Smooth muscle cell of bladder (primary cell): Measurements from ENCODE around the gene MUCL3. TPM values are rescaled to one million over a fixed set of nuclear protein-coding genes. Genes with fewer than 3 reads are reported as not detected.

Experiments
- total RNA-seq: library from RNA; depleted of rRNA; stranded (reverse); fragments of >200 nt; gene quantifications from 2 replicates; pipeline ENCODE4 v1.2.3, GENCODE V29; 2014

Gene MUCL3
- total RNA-seq: not detected in 2 replicates

GRCh38 chr6:30940361-30940986, at the start of gene MUCL3:
TSS of gene MUCL3 (plus strand) at chr6:30940973. CDS start at chr6:30941000, 27 bp downstream.

GRCh38 chr6:30907758-30908591, 32.8 kb upstream of the MUCL3 start, which contains the start of gene GTF2H4:
TSS of gene GTF2H4 (plus strand) at chr6:30908207.

GRCh38 chr6:30914076-30914853, 26.5 kb upstream of the MUCL3 start, which contains the start of gene VARS2:
TSS of gene VARS2 (plus strand) at chr6:30914238. CDS start at chr6:30914837, 599 bp downstream.

GRCh38 chr6:30931969-30932645, 8.7 kb upstream of the MUCL3 start, which contains the start of gene SFTA2:
TSS of gene SFTA2 (minus strand) at chr6:30932170. CDS start at chr6:30932096, 74 bp downstream.

GRCh38 chr6:30983439-30983838, 42.7 kb downstream of the MUCL3 start, which contains the start of gene MUC21:
TSS of gene MUC21 (plus strand) at chr6:30983718. CDS start at chr6:30983959, 241 bp downstream.

Other genes starting within 250 kb of the MUCL3 start
- gene NRM, start 250.0 kb upstream of the MUCL3 start, total RNA-seq: 0.71 and 1.0 TPM in 2 replicates
- gene MDC1, start 223.7 kb upstream of the MUCL3 start, total RNA-seq: 2.4 and 3.7 TPM in 2 replicates
- gene TUBB, start 220.6 kb upstream of the MUCL3 start, total RNA-seq: 310 and 353 TPM in 2 replicates
- gene FLOT1, start 198.3 kb upstream of the MUCL3 start, total RNA-seq: 90.2 and 100 TPM in 2 replicates
- 48.9 and 61.3 TPM in 2 replicates for gene IER3, start 196.4 kb upstream of the MUCL3 start, total RNA-seq
- 16.2 and 34.9 TPM in 2 replicates for gene DDR1, start 56.5 kb upstream of the MUCL3 start, total RNA-seq
- 5.8 and 11.1 TPM in 2 replicates for gene GTF2H4, start 32.8 kb upstream of the MUCL3 start, total RNA-seq
- 9.8 and 15.5 TPM in 2 replicates for gene VARS2, start 26.7 kb upstream of the MUCL3 start, total RNA-seq
- gene SFTA2, start 8.8 kb upstream of the MUCL3 start, total RNA-seq: not detected in 2 replicates
- gene MUC21, start 42.7 kb downstream of the MUCL3 start, total RNA-seq: not detected in 2 replicates
- not detected in 2 replicates for gene MUC22, start 69.5 kb downstream of the MUCL3 start, total RNA-seq
- not detected in 2 replicates for gene C6orf15, start 171.6 kb downstream of the MUCL3 start, total RNA-seq
- gene PSORS1C1, start 173.8 kb downstream of the MUCL3 start, total RNA-seq: 1.7 and 2.1 TPM in 2 replicates
- under 0.01 TPM in 1 of 2 replicates, not detected in the other for gene CDSN, start 179.5 kb downstream of the MUCL3 start, total RNA-seq
- not detected in 2 replicates for gene PSORS1C2, start 198.1 kb downstream of the MUCL3 start, total RNA-seq
- 13.1 and 14.1 TPM in 2 replicates for gene CCHCR1, start 216.8 kb downstream of the MUCL3 start, total RNA-seq
- 1.8 and 2.0 TPM in 2 replicates for gene TCF19, start 217.6 kb downstream of the MUCL3 start, total RNA-seq
- gene POU5F1, start 229.7 kb downstream of the MUCL3 start, total RNA-seq: 0.09 and 0.14 TPM in 2 replicates